Measurements from ENCODE around the gene TPST1.
A peak's percentile ranks its signal among the peaks of the same experiment; 100 is the strongest.

The TPST1 gene

GRCh38 chr7:66181329-66181728 is 23.8 kb upstream of the TPST1 start:
- Mint-ChIP-seq H3K36me3 (no peaks in the 10 kb centered on the region), H3K9me3 (peaks cover 7% of the 10 kb centered on the region), H3K27ac (no peak overlapping the region), H3K4me1 (no peaks in the 10 kb centered on the region), H3K4me3 (no peak overlapping the region), H3K27me3 (no peaks in the 10 kb centered on the region)
- no peak for DNase-seq
- CTCF ChIA-PET = no interaction called here

- CTCF ChIA-PET = no interaction called here
- Mint-ChIP-seq H3K27me3 (no peaks in the 10 kb centered on the region), H3K36me3 (no peaks in the 10 kb centered on the region), H3K4me3 (no peak overlapping the region), H3K4me1 (no peaks in the 10 kb centered on the region), H3K9me3 (peaks cover 7% of the 10 kb centered on the region), H3K27ac (no peak overlapping the region)
- DNase-seq = no peak
These were observed 23.3 kb upstream of the TPST1 start for GRCh38 chr7:66181845-66182244.

GRCh38 chr7:66182920-66183319 is 22.2 kb upstream of the TPST1 start:
- H3K9me3 Mint-ChIP-seq = peaks cover 7% of the 10 kb centered on the region
- no peaks in the 10 kb centered on the region for H3K27me3 Mint-ChIP-seq
- DNase-seq = no peak
- H3K4me3 Mint-ChIP-seq = no peak overlapping the region
- no peaks in the 10 kb centered on the region for H3K36me3 Mint-ChIP-seq
- CTCF ChIA-PET = no interaction called here
- H3K4me1 Mint-ChIP-seq = no peaks in the 10 kb centered on the region
- no peak overlapping the region for H3K27ac Mint-ChIP-seq

GRCh38 chr7:66183700-66184099 is 21.4 kb upstream of the TPST1 start:
- Mint-ChIP-seq H3K4me1 (no peaks in the 10 kb centered on the region), H3K27ac (no peak overlapping the region), H3K27me3 (no peaks in the 10 kb centered on the region), H3K36me3 (no peaks in the 10 kb centered on the region), H3K9me3 (peaks cover 3% of the 10 kb centered on the region), H3K4me3 (no peak overlapping the region)
- CTCF ChIA-PET = no interaction called here
- no peak for DNase-seq

GRCh38 chr7:66185680-66186187 is 19.4 kb upstream of the TPST1 start:
- H3K36me3 Mint-ChIP-seq = no peaks in the 10 kb centered on the region
- H3K4me1 Mint-ChIP-seq = no peaks in the 10 kb centered on the region
- CTCF ChIA-PET = no interaction called here
- DNase-seq = no peak
- no peak overlapping the region for H3K27ac Mint-ChIP-seq
- no peak overlapping the region for H3K4me3 Mint-ChIP-seq
- H3K9me3 Mint-ChIP-seq = peaks cover 3% of the 10 kb centered on the region
- H3K27me3 Mint-ChIP-seq = peaks cover 5% of the 10 kb centered on the region

- no peak overlapping the region for H3K4me3 Mint-ChIP-seq
- H3K36me3 Mint-ChIP-seq = no peaks in the 10 kb centered on the region
- no peaks in the 10 kb centered on the region for H3K4me1 Mint-ChIP-seq
- H3K27me3 Mint-ChIP-seq = peaks cover 5% of the 10 kb centered on the region
- H3K27ac Mint-ChIP-seq = no peak overlapping the region
- no peak for DNase-seq
- CTCF ChIA-PET = no interaction called here
- H3K9me3 Mint-ChIP-seq = peaks cover 3% of the 10 kb centered on the region
These were observed 18.1 kb upstream of the TPST1 start for GRCh38 chr7:66186991-66187390.

GRCh38 chr7:66187905-66188304 is 17.2 kb upstream of the TPST1 start:
- H3K4me1 Mint-ChIP-seq = no peaks in the 10 kb centered on the region
- H3K9me3 Mint-ChIP-seq = peaks cover 3% of the 10 kb centered on the region
- CTCF ChIA-PET = no interaction called here
- no peak for DNase-seq
- H3K36me3 Mint-ChIP-seq = no peaks in the 10 kb centered on the region
- H3K4me3 Mint-ChIP-seq = no peak overlapping the region
- H3K27ac Mint-ChIP-seq = no peak overlapping the region
- peaks cover 5% of the 10 kb centered on the region for H3K27me3 Mint-ChIP-seq

GRCh38 chr7:66188645-66189044 is 16.5 kb upstream of the TPST1 start:
- CTCF ChIA-PET = no interaction called here

GRCh38 chr7:66189695-66190503 is 15.2 kb upstream of the TPST1 start:
- H3K9me3 Mint-ChIP-seq = peaks cover 3% of the 10 kb centered on the region
- no peaks in the 10 kb centered on the region for H3K4me1 Mint-ChIP-seq
- H3K36me3 Mint-ChIP-seq = no peaks in the 10 kb centered on the region
- H3K27me3 Mint-ChIP-seq = peaks cover 5% of the 10 kb centered on the region
- no peak overlapping the region for H3K27ac Mint-ChIP-seq
- H3K4me3 Mint-ChIP-seq = no peak overlapping the region
- CTCF ChIA-PET = no interaction called here
- DNase-seq = no peak

More at GRCh38 chr7:66188645-66189044, 16.5 kb upstream of the TPST1 start:
- H3K27ac Mint-ChIP-seq = no peak overlapping the region
- no peaks in the 10 kb centered on the region for H3K36me3 Mint-ChIP-seq
- H3K9me3 Mint-ChIP-seq = peaks cover 3% of the 10 kb centered on the region
- peaks cover 5% of the 10 kb centered on the region for H3K27me3 Mint-ChIP-seq
- no peaks in the 10 kb centered on the region for H3K4me1 Mint-ChIP-seq
- DNase-seq = no peak
- no peak overlapping the region for H3K4me3 Mint-ChIP-seq

GRCh38 chr7:66190504-66190857 is 14.7 kb upstream of the TPST1 start:
- Mint-ChIP-seq H3K36me3 (no peaks in the 10 kb centered on the region), H3K27ac (no peak overlapping the region), H3K4me1 (no peaks in the 10 kb centered on the region), H3K4me3 (no peak overlapping the region), H3K27me3 (peaks cover 5% of the 10 kb centered on the region), H3K9me3 (peaks cover 3% of the 10 kb centered on the region)
- DNase-seq = no peak
- CTCF ChIA-PET = no interaction called here

- H3K27ac Mint-ChIP-seq = no peak overlapping the region
- no peak for DNase-seq
- no peaks in the 10 kb centered on the region for H3K4me1 Mint-ChIP-seq
- H3K27me3 Mint-ChIP-seq = peaks cover 6% of the 10 kb centered on the region
- H3K4me3 Mint-ChIP-seq = no peak overlapping the region
- no peaks in the 10 kb centered on the region for H3K36me3 Mint-ChIP-seq
- H3K9me3 Mint-ChIP-seq = no peaks in the 10 kb centered on the region
- CTCF ChIA-PET = no interaction called here
These were observed 11.9 kb upstream of the TPST1 start for GRCh38 chr7:66193146-66193725.

GRCh38 chr7:66198469-66198868 is 6.7 kb upstream of the TPST1 start:
- Mint-ChIP-seq H3K36me3 (no peaks in the 10 kb centered on the region), H3K9me3 (no peaks in the 10 kb centered on the region)
- CTCF ChIA-PET = no interaction called here

GRCh38 chr7:66198956-66199355 is 6.2 kb upstream of the TPST1 start:
- Mint-ChIP-seq H3K4me1 (peaks cover 6% of the 10 kb centered on the region), H3K27me3 (peaks cover 42% of the 10 kb centered on the region)
- CTCF ChIA-PET = no interaction called here

More at GRCh38 chr7:66198469-66198868, 6.7 kb upstream of the TPST1 start:
- Mint-ChIP-seq H3K4me1 (peaks cover 6% of the 10 kb centered on the region), H3K27me3 (peaks cover 37% of the 10 kb centered on the region), H3K27ac (no peak overlapping the region), H3K4me3 (no peak overlapping the region)
- no peak for DNase-seq

GRCh38 chr7:66202441-66202840 is 2.7 kb upstream of the TPST1 start:
- H3K27ac Mint-ChIP-seq = no peak overlapping the region
- H3K27me3 Mint-ChIP-seq = peaks cover 65% of the 10 kb centered on the region
- DNase-seq = no peak
- H3K9me3 Mint-ChIP-seq = no peaks in the 10 kb centered on the region
- peaks cover 29% of the 10 kb centered on the region for H3K4me1 Mint-ChIP-seq
- H3K4me3 Mint-ChIP-seq = no peak overlapping the region
- no peaks in the 10 kb centered on the region for H3K36me3 Mint-ChIP-seq
- CTCF ChIA-PET = no interaction called here

More at GRCh38 chr7:66198956-66199355, 6.2 kb upstream of the TPST1 start:
- Mint-ChIP-seq H3K36me3 (no peaks in the 10 kb centered on the region), H3K27ac (no peak overlapping the region), H3K4me3 (no peak overlapping the region), H3K9me3 (no peaks in the 10 kb centered on the region)
- DNase-seq = no peak

GRCh38 chr7:66205741-66206090 is 582 bp downstream of the TPST1 start:
- Mint-ChIP-seq H3K27me3 (peaks cover 48% of the 10 kb centered on the region), H3K9me3 (no peaks in the 10 kb centered on the region), H3K4me1 (peaks cover 42% of the 10 kb centered on the region), H3K36me3 (no peaks in the 10 kb centered on the region), H3K4me3 (peak overlapping the region; percentile 89), H3K27ac (peak overlapping the region; percentile 33)
- DNase-seq = peak; percentile 21
- CTCF ChIA-PET = no interaction called here

All from activated naive CD4-positive, alpha-beta T cell treated with anti-CD3 and anti-CD28 coated beads, Interleukin-2, amount 10 ng/mL, durations not matched to agents 7 days and 5 days (primary cell).